GM03348 (cell line): ENCODE data around the gene EFL1.
"Not testable (repeated sequence)": the region's sequence is repeated elsewhere in the genome, so short reads cannot be mapped to it uniquely, and the experiment has no call there.

Experiments
- DNase-seq: peaks from one replicate; pipeline ENCODE4 v3.0.0; 2012; ENCODE audit warnings: low spot score

The EFL1 gene

DNA sequence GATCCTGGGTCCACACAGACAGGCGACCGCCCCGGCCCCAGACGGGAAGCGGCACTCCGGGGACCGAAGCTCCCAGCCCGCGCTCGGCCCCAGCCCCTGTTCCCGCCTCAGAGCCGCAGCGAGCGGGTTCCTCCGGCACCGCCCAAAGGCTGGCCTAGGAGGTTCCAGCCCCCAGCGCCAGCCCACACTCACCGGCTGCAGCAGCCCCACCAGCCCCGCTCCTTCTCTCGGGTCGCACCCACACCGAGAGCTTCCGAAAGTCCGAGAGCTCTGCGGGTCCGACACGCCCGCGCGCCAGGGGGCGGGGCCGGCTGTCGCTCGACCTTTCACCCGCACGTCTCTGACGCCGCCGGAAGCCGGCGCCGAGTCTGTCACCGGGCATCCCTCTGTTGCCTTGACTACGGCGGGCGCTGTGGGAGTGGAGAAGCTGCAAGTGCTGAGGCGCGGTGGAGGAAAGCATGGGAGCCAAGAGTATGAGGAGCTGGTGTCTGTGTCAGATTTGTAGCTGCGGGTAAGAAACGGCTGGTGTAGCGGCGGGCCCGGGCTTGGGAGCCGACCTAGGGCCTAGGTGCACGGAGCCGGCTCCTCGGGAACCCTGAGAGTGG, at the start of gene EFL1, which contains the start of gene SAXO2:
EFL1 (minus strand) TSS at position 313 of the 605 bp plus-strand sequence. CDS start 956 bp downstream, outside the sequence.
SAXO2 (plus strand) TSS at position 397 of the 605 bp plus-strand sequence; CDS start at position 459, 62 bp downstream.
- DNase-seq, result peak; percentile 95

DNA sequence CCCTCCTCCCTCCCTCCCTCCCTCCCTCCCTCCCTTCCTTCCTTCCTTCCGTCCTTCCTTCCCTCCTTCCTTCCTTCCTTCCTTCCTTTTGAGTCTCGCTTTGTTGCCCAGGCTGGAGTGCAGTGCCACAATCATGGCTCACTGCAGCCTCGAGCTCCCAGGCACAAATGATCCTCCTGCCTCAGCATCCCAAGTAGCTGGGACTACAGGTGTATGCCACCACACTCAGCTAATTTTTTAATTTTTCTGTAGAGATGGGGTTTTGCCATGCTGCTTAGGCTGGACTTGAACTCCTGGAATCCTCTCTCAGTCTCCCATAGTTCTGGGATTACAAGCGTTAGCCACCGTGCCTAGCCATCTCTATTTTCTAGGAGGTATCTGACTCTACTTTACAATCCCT, 48.8 kb upstream of the EFL1 start:
- not testable (repeated sequence) for DNase-seq

DNA sequence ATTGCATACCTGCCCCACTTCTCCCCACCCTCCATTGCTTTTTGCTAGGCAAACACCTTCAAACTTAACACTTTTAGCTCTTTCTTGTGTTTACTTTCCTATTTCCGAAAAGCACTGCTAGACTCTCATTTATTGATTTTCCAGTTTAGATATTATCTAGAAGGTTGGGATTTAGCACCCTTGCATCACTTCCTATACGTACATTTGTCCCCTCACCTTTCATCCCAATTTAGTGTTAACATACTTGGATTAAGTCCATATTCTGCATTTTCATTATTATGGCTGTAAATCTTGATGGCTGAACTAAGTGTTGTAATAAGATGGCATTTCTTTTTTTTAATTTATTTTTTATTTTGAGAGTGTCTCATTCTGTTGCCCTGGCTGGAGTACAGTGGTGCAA, 47.3 kb upstream of the EFL1 start:
- no peak for DNase-seq

DNA sequence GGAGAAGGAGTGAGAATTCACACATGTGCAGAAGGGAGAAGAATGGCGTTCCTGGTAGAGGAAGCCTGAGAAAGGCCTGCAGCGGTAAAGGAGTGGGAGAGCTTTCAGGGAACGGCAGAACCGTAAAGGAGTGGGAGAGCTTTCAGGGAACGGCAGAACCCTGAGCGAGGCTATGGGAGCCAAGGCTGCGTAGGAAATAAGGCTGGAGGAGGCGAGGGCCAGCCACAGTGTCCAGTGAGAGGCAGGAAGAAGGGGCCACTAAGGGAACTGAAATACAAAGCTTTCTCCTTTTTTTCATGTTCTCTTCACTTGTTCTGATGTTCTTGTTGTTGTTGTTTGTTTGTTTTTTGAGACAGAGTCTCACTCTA, 45.2 kb upstream of the EFL1 start:
- DNase-seq, result no peak

DNA sequence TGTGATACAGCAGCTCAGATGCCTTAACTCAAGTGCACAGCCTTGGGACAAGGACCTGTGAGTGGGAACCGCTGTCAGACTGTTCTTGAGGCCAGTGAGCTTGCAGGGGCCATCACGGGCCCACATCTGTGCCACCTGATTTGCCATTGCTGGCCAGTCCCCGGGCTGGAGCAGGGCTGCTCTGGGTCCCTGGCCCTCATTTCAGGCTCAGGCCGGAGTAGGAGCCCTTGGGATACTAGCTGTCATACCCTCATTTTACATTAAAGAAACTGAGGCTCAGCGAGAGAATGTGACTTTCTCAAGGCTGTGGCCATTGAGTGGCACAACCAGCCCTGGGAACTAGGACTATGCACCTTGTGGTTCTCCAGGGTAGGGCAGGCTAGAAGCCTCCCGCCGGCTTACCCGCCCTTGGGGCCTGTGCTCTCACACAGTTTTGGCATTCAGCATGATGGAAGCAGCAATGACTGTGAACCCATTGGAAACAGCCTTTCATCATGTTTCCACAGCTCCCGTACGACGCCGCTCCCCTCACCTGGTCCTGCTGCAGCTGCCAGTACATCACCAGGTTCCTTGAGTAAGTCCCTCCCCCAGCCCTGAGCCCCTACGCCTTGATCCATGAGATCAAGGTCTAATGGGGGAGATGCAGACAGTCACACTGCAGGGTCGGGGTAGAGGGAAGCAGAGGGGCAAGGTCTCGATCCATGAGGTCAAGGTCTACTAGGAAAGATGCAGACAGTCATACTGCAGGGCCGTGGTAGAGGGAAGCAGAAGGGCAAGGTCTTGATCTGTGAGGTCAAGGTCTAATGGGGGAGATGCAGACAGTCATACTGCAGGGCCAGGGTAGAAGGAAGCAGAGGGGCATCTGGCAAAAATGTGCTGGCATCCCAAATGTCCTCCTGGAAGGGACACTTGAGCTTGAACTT, 44.5 kb upstream of the EFL1 start:
- no peak for DNase-seq

DNA sequence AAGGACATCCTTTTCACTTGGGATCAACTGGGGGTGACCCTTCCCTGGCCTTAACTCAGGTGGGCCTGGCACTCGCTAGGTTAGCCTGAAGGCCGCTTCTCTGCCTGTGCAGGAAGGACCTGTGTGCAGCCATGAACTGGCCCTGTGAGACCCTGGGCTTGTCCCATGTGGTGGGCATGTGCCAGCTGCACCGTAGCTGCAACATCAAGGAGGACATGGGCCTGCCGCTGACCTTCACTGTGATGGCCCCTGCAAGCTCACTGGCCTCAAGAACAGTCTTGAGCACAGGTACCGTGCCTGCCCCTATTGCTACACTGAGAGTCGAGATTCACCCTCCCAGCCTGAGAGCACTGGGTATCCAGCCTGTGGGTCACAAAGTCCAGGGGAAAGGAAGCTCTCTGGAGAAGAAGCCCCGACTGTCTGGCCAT, 43.1 kb upstream of the EFL1 start:
- no peak for DNase-seq

DNA sequence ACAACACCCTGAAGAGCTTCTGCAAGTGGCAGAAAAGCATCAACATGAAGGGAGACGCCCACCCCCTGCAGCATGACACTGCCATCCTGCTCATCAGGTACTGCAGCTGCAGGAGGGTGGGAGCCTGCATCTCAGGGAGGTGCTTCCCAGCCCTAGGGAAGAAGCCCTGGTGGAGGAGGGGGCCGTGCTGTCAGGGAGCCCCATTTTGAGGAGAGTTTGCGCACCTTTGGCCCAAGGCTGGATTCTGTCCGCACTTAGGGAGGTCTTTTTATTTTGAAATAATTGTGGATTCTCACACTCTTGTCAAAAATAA, 42.2 kb upstream of the EFL1 start:
- DNase-seq, result no peak

DNA sequence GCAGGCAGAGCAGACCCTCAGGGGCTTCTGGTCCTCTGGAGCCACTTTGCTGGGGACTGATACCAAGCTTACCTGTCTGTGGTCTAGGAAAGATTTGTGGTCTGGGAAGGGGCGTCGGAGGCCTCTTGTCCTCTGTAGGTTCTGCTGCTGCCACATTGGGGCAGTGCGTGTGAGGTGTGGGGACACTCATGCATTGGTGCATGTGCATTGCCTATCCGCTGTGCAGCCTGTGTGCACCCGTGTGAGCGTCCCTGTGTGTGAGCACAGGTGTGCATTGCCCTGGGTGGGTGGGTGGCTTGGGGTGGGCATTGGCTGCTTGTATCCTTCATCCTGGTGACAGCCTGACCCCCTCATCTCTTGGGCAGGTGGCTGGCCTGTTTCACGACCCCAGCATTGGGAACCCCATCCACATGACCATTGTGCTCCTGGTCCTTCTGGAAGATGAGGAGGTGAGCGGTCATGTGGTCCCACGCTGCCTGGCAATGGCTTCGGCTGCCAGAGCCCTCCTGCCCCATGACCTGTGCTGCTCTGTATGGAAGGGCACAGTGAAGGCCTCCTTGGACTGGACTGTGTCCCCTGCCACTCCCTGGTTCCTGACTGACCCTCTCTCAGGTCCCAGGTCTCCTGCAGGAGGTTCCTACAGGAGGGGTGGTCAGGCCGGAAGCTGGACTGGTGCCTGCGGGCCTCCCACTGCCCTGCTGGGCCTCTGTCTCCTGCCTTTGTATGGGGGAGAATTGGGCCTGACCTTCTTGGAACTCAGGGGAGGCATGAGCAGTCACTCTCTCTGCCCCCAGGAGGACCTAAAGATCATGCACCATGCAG, 41.6 kb upstream of the EFL1 start:
- DNase-seq, result no peak

DNA sequence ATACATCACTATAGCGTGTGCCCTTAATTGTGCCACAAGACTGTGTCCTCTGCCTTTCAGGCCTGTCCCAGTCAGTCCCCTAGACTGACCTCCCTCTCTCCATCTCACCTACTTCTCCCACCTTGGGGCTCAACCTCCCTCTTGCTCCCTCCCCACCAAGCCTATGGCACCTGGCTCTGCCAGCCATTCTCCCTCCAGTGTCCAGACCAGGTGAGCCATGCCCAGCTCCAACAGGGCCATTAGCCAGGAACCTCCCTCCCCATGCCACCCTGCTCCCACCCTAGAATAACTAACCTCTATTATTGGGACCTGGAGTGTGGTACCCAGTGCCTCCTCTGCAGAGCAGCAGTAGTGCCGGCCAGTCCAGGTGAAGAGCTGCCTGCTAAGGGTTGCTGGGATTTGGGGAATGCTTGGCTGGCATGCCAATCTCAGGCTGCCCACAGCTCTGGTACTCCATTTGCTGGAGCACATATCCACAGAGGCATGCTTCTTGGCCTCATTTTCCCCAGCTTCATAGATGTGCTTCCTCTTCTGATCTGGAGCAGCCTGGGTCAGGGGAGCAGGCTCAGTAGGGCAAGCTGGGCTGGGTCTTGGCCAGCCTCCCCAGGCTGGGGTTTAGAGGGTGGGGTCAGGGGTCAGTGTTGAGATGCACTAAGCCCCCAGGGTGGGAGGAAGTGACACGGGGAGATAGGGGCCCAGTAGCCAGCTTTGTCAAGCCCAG, 38.9 kb upstream of the EFL1 start:
- DNase-seq, result no peak

DNA sequence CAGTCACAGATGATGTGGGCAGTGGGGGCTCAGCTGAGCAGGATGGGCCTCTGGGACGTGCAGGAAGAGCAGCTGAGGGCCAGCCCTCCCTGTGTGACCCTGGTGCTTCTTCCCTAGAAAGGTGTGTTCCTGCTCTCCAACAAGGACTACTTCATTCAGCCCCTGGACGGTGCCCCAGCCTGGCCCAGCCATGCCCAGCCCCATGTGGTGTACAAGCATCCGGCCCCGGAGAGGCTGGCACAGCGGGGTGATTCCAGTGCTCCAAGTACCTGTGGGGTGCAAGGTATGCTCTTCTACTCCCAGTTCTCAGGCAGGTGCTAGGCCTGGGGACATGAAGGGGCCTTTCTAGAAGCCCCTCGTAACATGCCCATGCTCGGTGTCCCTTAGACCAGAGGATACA, 38.3 kb upstream of the EFL1 start:
- no peak for DNase-seq

DNA sequence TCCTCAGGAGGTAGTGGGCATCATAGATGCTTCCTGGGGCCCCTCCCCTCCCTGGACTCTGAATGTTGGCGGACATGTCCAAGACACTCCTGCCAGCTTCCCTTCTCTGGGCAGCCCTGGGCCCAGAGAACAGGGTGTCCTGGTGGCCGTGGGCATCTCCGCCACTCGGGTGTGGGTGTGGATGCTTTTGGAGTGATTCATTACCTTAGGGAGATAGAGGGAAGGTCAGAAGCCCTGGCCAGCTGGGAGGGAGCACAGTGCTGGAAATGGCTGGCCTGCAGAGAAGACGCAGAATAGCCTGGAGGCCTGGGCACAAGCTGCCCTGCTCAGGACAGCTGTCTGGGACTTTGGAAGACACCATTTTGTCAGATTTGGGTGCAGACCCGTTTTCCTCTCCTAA, 37.8 kb upstream of the EFL1 start:
- DNase-seq, result not testable (repeated sequence)

DNA sequence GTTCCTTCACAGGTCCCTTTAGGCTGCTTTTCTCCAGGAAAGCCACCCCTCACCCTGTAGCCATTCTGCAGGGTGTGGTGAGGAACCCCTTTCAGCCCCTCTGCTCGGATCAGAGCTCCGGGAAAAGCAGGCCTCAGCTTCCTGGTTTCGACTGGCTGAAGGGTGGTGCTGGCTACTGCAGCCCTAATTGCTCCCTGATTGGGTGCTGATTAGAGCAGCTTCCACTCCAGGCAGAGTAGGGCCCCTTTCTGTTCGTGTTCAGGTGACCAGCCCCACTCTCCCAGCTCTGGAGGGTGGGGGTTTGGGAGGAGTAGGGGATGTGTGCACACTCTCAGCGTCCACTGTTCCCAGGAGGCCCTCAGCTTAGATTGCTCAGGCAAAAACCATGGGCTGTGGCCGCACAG, 37.0 kb upstream of the EFL1 start:
- not testable (repeated sequence) for DNase-seq

DNA sequence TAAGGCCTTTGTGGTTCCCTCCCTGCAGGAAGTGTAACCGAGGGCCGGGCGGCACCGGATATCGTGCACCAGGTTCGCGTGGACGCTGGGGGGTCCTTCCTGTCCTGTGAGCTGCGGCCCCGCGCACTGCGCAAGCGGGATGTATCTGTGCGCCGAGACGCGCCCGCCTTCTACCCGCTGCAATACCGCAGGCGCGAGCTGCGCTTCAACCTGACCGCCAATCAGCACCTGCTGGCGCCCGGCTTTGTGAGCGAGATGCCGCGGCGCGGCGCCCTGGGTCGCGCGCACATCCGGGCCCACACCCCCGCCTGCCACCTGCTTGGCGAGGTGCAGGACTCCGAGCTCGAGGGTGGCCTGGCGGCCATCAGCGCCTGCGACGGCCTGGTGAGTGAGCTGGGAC, 36.0 kb upstream of the EFL1 start:
- DNase-seq, result no peak

DNA sequence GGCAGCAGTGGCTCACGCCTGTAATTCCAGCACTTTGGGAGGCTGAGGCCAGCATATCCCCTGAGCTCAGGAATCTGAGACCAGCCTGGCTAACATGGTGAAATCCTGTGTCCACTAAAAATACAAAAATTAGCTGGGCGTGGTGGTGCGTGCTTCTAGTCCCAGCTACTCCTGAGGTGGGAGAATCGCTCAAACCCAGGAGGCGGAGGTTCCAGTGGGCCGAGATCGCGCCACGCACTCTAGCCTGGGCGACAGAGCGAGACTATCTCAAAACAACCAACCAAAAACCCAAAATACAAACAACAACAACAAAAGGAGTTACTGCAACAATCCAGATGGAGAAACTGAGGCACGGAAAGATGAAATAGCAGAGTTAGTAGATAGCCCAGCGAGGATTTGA, 35.5 kb upstream of the EFL1 start:
- no peak for DNase-seq

DNA sequence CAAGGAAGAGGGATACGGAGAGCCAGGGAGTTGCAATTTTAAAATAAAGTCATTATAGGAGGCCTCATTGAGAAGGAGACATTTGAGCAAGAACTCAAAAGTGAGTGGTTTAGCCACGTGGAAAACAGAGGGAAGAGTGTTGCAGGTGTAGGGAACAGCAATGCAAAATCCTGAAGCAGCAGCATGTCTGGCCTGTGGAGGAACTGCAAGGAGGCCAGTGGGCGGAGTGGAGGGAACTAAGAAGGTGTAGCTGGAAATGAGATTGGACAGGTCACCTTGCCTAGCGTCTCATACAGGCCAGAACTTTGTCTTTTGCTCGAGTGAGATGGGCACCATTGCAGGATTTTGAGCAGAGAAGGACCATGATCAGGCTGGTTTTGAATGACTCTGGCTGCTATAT, 35.0 kb upstream of the EFL1 start:
- no peak for DNase-seq

DNA sequence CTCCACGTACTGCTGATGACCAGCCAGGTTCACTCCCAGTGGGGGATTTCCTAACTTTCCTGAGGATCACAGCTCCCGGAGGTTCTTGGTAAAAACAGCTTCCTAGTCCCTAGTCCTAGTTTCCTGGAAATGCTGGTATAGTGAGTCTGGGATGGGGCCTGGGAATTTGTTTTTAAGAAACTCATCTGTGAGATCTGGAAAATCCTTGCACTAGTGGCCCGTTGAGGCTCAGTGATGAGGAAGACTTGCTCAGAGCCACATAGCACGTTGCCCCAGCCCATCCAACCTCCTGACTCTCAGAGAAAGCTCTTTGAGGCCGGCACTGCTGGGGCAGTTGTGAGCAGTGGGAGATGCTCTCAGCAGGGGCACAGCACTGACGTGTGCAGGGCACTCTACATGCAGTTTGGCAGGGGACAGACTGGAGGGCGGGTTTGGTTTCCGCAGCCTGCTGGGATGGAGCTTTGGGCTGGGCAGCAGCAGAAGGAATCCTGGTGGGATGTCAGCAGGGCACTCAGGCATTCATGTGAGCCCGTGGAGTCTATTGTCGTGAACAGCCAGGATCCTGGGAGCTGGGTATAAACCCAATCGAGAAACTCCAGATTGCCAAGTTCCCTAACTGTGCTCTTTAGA, 31.6 kb upstream of the EFL1 start:
- no peak for DNase-seq

DNA sequence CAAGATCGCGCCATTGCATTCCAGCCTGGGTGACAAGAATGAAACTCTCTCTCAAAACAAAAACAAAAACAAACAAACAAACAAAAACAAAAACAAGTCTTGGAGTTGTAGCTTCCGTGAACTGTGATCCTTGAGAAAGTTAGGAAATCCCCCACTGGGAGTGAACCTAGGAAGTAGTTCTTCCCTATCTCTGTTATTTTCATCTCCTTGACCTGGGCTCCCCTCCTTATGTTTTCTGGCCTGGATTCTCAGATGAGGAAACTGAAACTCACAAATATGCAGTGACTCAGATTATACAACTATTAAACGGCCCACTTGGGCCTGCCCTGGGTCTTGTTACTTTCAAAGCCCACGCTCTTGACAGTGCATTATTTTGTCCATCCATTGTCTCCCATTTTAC, 29.7 kb upstream of the EFL1 start:
- no peak for DNase-seq

DNA sequence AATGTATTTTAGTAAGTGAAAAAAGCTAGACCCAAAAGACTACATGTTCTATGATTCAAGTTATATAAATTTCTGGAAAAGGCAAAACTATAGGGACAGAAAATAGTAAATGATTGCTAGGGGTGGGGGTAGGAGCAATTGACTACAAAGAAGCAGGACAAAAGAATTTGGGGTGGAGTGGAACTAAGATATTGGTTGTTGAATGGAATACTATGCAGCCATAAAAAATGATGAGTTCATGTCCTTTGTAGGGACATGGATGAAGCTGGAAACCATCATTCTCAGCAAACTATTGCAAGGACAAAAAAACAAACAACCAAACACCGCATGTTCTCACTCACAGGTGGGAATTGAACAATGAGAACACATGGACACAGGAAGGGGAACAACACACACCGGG, 25.7 kb upstream of the EFL1 start:
- not testable (repeated sequence) for DNase-seq

DNA sequence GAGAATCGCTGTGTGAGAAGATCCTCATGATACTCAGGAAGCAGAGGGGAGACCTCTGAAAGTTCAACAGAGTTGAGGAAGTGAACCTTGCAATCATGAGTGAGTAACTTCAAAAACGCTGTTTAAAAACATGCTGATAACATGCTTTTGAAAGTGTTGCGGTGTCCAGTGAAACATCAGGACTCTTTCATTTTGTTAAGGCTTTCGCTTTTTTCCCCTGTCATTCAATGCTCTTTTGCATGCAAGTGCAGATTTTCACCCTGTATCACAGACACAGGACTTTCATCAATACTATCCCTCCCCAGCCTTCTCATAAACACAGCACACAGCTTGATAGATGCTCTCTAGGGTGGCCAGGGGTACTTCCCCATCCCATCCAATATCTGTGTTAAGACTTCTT, 23.9 kb upstream of the EFL1 start:
- DNase-seq, result not testable (repeated sequence)

DNA sequence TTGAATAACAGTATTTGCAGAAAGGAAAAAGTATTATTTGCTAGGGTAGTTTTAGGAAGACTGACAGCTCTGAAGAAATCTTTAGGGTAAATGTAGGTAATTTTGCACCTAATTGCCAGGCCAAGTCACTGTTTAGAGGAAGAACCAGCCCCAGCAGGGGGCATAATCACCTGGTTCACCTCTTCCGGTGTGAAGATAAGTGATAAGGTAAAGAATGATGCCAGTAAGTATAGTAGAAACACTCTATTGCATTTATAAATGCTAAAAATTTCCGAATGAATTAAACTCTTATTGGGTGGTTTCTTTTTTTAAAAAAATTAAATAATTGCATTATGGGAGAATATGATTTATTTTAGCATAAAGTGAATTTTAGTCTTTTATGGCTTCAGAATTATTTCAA, 21.8 kb upstream of the EFL1 start:
- DNase-seq, result not testable (repeated sequence)

DNA sequence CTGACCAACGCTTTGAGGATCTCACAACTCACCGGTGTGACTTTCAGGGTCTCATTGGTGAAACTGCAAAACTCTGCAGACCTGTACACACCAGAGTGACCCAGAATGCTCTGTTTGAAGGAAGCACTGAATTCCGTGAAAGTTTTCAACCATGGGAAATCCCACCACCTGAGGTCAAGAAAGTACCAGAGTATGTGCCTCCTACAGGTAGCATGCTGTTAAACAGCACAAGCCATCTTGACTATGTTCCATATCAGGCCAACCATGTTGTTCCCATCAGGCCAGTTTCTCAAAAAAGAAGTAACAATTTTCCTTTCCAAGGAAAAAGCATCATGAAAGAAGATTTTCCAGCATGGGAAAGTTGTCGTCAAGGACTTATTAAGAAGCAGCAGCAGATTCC, 19.9 kb upstream of the EFL1 start:
- not testable (repeated sequence) for DNase-seq

DNA sequence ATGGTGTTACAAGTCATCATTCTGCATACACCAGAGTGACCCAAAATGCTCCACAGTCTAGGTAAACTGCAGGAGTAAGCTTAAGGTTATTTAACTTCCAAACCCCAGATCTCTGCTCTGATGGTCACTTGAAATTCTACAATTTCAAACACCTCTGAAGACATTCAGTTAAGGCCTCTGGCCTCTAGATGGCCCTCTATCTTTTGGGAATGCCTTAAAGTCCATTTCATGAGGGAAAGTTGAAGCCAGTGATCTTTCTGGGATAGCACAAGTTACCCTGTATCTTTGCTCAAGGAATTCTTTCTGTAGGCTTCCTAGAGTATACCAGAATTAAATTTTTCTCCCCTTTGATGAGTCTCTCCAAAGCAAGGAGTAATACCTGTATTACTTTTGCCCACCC, 18.7 kb upstream of the EFL1 start:
- DNase-seq, result not testable (repeated sequence)
